ENCODE results near the gene MAP1B. TPM values are rescaled to one million over a fixed set of nuclear protein-coding genes. Genes with fewer than 3 reads are reported as not detected.

The MAP1B gene
- polyA plus RNA-seq, 3 donors = 12.1 to 13.7 (median 12.3) TPM

- no peak for DNase-seq (ENCODE audit: low read depth in 3 of 3, low spot score in 2 of 3)
These were observed 78.4 kb downstream of the MAP1B start for GRCh38 chr5:72185496-72186329.

DNA sequence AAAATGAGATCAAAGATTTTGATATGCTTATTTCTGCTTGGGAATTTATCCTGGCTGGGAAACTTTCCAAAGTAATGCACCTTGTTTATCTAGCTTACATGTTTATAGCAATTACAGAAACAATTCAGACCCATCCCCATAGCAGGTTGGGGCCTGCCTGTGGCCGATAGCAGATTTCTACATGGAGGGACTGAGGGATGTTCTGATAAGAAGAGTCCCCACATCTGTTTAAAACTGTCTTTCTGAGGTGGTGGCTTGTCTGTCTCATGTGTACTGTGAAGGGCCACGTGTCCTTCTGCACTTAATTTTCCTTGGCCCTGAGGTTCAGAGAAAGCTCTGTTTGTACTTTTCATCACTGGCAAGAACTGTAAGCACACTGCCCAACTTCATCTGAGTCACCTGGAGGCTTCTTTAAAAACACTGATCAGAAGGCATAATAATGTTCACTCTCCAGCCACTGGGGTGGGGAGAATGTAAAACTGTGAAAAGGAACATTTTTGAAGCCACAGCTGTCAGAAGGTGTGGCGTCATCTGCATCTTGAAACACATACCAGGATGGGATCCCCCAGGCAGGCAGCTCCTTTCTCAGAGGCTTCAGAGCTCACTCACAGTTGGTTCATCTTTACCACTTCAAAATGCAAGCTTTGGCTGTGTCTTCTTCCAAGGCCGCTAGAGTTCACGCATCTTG is 80.3 kb downstream of the MAP1B start:
- no peak for DNase-seq (ENCODE audit: low read depth in 3 of 3, low spot score in 2 of 3)

- DNase-seq (ENCODE audit: low read depth in 3 of 3, low spot score in 2 of 3) = no peak
These were observed 80.9 kb downstream of the MAP1B start for GRCh38 chr5:72188166-72188565.

GRCh38 chr5:72189146-72189545 is 81.9 kb downstream of the MAP1B start:
- no peak for DNase-seq (ENCODE audit: low read depth in 3 of 3, low spot score in 2 of 3)

DNA sequence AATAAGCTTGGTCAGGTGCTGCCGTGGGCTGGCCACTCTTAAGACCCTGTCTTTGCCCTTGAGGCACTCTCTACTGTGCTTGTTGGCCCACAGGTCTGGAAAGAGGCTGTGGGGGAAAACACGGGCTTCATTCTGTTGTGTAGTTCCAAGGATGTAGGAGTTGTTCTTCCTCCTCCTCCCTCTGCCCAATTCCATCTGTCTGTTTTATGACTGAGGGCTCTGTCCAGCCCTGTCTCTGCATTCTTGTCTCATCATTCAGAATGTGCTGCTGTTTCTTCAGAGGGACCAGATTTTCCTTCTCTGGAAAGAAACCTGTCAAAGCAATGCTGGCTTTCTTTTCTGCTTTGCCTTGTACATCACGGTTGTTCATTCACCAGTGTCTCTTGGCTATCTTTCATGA is 84.1 kb downstream of the MAP1B start:
- no peak for DNase-seq (ENCODE audit: low read depth in 3 of 3, low spot score in 2 of 3)

DNA sequence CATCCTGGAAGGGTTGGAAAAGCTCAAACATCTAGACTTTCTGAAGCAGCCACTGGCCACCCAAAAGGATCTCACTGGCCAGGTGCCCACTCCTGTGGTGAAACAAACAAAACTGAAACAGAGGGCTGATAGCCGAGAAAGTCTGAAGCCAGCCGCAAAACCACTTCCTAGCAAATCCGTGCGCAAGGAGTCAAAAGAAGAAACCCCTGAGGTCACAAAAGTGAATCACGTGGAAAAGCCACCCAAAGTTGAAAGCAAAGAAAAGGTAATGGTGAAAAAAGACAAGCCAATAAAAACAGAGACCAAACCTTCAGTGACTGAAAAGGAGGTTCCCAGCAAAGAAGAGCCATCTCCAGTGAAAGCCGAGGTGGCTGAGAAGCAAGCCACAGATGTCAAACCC is 87.6 kb downstream of the MAP1B start:
- no peak for DNase-seq (ENCODE audit: low read depth in 3 of 3, low spot score in 2 of 3)

DNA sequence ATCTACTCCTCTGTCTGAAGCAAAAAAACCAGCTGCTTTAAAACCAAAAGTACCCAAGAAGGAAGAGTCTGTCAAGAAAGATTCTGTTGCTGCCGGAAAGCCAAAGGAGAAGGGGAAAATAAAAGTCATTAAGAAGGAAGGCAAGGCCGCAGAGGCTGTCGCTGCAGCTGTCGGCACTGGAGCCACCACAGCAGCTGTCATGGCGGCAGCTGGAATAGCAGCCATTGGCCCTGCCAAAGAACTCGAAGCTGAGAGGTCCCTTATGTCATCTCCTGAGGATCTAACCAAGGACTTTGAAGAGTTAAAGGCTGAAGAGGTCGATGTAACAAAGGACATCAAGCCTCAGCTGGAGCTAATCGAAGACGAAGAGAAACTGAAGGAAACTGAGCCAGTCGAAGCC is 88.3 kb downstream of the MAP1B start:
- no peak for DNase-seq (ENCODE audit: low read depth in 3 of 3, low spot score in 2 of 3)

- DNase-seq (ENCODE audit: low read depth in 3 of 3, low spot score in 2 of 3) = no peak
These were observed 90.1 kb downstream of the MAP1B start for GRCh38 chr5:72197393-72197792.

DNA sequence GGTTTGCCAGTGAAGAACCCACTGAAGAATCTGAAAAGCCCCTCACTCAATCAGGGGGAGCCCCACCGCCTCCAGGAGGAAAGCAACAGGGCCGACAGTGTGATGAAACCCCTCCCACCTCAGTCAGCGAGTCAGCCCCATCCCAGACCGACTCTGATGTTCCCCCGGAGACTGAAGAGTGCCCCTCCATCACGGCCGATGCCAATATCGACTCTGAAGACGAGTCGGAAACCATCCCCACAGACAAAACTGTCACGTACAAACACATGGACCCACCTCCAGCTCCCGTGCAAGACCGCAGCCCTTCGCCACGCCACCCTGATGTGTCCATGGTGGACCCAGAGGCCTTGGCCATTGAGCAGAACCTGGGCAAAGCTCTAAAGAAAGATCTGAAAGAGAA is 92.4 kb downstream of the MAP1B start:
- no peak for DNase-seq (ENCODE audit: low read depth in 3 of 3, low spot score in 2 of 3)

DNA sequence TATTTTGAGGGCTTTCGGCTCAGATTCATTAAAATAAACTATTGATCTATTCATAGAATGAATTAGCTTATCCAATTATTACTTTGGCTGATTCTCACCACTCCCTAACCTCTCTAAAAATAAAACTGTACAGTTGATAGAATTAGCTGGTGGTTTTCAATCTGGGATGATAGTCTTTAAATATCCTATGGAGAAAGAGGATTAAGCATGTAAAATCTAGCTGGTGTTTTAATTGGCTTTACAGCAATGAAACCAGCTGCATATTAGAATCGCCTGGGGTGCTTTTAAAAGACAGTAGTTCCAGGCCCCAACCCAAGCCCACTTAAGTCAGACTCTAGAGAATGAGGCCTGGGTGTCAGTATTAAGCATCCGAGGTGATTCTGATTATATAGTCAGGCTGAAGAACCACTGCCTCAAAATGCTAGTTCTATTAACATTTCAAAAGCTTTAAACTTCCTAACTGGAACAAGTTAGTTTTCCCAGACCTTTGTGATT is 95.1 kb downstream of the MAP1B start:
- no peak for DNase-seq (ENCODE audit: low read depth in 3 of 3, low spot score in 2 of 3)

DNA sequence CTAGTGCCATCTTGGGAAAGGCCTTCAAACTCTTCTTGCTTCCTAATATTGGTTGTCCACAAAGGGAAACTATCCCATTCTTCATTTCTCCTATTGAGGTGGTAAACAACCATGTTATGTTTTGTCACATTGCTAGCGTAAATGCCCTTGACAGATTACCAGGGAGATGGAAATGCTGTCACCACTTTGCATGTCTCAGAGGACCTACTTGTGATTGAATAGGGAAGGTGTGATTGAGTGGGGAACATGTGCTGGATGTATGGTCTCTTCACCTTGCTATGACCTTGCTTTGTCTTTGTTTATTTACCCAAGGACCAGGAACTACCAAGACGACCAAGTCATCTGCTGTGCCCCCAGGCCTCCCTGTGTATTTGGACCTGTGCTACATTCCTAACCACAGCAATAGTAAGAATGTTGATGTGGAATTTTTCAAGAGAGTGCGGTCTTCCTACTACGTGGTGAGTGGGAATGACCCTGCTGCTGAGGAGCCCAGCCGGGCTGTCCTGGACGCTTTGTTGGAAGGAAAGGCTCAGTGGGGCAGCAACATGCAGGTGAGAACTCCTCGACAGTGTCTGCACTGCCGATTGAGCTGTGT is 96.1 kb downstream of the MAP1B start:
- DNase-seq (ENCODE audit: low read depth in 3 of 3, low spot score in 2 of 3) = no peak

GRCh38 chr5:72204946-72205345 is 97.7 kb downstream of the MAP1B start:
- no peak for DNase-seq (ENCODE audit: low read depth in 3 of 3, low spot score in 2 of 3)

DNA sequence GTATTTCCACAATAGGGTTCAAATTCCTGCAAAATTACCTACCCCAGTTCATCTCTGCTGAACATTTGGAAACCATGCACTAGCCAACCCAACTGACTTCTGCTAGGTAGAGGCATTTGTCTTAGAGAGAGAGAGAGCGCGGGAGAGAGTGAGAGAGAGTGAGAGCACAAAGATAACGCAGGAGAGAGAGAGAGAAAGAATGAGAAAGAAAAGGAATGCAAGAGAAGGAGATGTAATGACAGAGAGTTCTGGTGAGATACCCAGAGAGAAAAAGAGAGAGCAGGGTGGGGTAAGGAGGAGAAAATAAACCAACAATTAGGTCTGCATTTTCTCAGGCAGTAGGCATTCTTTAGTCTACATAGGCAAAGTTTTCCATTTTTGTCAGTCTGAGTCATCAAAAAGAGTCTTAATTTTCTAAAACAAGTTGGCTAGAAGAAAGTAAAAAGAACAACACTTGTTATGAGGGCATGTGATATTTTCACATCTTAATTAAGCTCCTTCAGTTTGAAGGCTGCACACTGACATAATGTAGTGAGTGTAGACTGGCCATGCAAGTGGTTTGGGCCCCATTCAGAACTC is 98.2 kb downstream of the MAP1B start:
- DNase-seq (ENCODE audit: low read depth in 3 of 3, low spot score in 2 of 3) = no peak

- DNase-seq (ENCODE audit: low read depth in 3 of 3, low spot score in 2 of 3) = no peak
These were observed 98.9 kb downstream of the MAP1B start for GRCh38 chr5:72206160-72206559.

- no peak for DNase-seq (ENCODE audit: low read depth in 3 of 3, low spot score in 2 of 3)
These were observed 99.7 kb downstream of the MAP1B start for GRCh38 chr5:72206994-72207393.

GRCh38 chr5:72208324-72208926 is 101.2 kb downstream of the MAP1B start:
- no peak for DNase-seq (ENCODE audit: low read depth in 3 of 3, low spot score in 2 of 3)

- peak; percentile 12 to 52 (median 45) for DNase-seq (ENCODE audit: low read depth in 3 of 3, low spot score in 2 of 3)
These were observed 102.2 kb downstream of the MAP1B start for GRCh38 chr5:72209147-72210115.

DNA sequence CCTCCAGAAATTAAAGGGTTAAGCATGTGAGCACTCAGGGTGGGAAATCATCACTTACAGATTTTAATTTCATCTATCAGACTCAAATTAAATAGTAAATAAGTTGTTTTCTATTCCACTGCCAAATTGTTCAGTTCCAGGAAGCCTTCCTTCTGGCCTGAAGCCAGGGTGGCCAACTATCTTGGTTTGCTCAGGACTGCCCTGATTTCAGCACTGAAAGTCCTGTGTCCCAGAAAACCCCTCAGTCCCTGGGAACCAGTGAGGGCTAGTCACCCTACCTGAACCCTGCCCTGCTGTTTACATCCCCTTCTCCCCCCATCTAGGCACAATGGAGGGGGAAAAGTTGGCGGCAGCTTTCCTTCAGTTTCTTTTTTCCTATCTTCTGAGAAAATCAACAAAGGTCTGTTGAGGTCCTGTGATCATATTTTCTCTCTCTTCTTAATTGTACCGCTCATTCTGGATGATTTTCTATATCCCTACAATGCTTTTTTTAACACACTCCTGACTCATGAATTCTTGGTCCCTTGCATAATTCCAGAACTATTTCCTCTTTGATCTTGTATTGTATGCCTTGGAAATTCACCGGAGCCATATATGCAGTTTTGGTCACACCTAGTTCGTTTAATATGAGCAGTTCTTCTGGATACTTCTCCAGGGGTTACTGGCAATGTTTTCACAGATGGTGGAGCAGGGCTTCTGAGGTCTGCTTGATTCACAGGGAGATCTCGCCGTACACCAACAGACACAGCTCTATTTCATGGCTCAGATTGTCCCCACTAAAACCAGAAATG is 103.8 kb downstream of the MAP1B start:
- no peak for DNase-seq (ENCODE audit: low read depth in 3 of 3, low spot score in 2 of 3)

DNA sequence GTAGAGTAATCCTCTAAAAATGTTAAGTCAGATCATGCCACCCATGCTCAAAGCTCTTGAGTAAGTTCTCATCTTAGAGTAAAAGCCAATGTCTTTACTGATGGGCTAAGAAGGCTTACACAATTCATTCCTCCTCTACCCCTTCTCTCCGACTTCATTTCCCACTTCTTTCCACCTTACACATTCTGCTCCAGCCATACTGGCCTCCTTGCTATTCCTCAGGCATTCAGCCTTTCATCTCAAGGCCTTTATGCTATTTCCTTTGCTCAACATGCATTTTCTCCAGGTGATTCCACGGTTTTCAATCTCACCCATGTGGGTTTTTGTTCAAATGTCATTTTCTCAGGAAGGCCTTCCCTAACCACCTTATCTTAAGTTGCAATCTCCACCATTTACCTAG is 104.9 kb downstream of the MAP1B start:
- no peak for DNase-seq (ENCODE audit: low read depth in 3 of 3, low spot score in 2 of 3)

Measured in right renal cortex interstitium (tissue), 3 donors.